Fibroblast of skin of scalp (primary cell): ENCODE data around the gene ANO6.
"Not testable (repeated sequence)": the region's sequence is repeated elsewhere in the genome, so short reads cannot be mapped to it uniquely, and the experiment has no call there.

Experiments
- DNase-seq: peaks from one replicate; pipeline ENCODE4 v3.0.0-alpha.2; 2013

The ANO6 gene

GRCh38 chr12:45312012-45312411, 96.1 kb downstream of the ANO6 start:
- DNase-seq: no peak

- DNase-seq: no peak
Measured at GRCh38 chr12:45314770-45315169, 98.9 kb downstream of the ANO6 start.

- no peak for DNase-seq
Measured at GRCh38 chr12:45315462-45315861, 99.6 kb downstream of the ANO6 start.

GRCh38 chr12:45317261-45317660, 101.4 kb downstream of the ANO6 start:
- not testable (repeated sequence) for DNase-seq

- no peak for DNase-seq
Measured at GRCh38 chr12:45322810-45323209, 106.9 kb downstream of the ANO6 start.

GRCh38 chr12:45324391-45324790, 108.5 kb downstream of the ANO6 start:
- peak; percentile 17 for DNase-seq

- no peak for DNase-seq
Measured at GRCh38 chr12:45326358-45326975, 110.6 kb downstream of the ANO6 start.

GRCh38 chr12:45327823-45328383, 112.0 kb downstream of the ANO6 start:
- DNase-seq: no peak

- no peak for DNase-seq
Measured at GRCh38 chr12:45329238-45329637, 113.3 kb downstream of the ANO6 start.

- no peak for DNase-seq
Measured at GRCh38 chr12:45329702-45330101, 113.8 kb downstream of the ANO6 start.

- DNase-seq: no peak
Measured at GRCh38 chr12:45331552-45331951, 115.7 kb downstream of the ANO6 start.

- no peak for DNase-seq
Measured at GRCh38 chr12:45334396-45334795, 118.5 kb downstream of the ANO6 start.

- DNase-seq: peak; percentile 93
Measured at GRCh38 chr12:45336331-45336730, 120.4 kb downstream of the ANO6 start.

GRCh38 chr12:45336762-45337596, 121.1 kb downstream of the ANO6 start:
- peak; percentile 84 for DNase-seq

GRCh38 chr12:45337835-45338234, 121.9 kb downstream of the ANO6 start:
- no peak for DNase-seq

GRCh38 chr12:45338272-45338671, 122.4 kb downstream of the ANO6 start:
- no peak for DNase-seq

GRCh38 chr12:45339035-45339434, 123.1 kb downstream of the ANO6 start:
- no peak for DNase-seq

GRCh38 chr12:45342171-45342570, 126.3 kb downstream of the ANO6 start:
- DNase-seq: no peak

GRCh38 chr12:45342848-45343247, 127.0 kb downstream of the ANO6 start:
- DNase-seq: no peak

GRCh38 chr12:45343269-45344051, 127.6 kb downstream of the ANO6 start:
- peak; percentile 60 for DNase-seq

- no peak for DNase-seq
Measured at GRCh38 chr12:45348311-45348710, 132.4 kb downstream of the ANO6 start.

- no peak for DNase-seq
Measured at GRCh38 chr12:45348986-45349385, 133.1 kb downstream of the ANO6 start.

- no peak for DNase-seq
Measured at GRCh38 chr12:45349916-45350315, 134.0 kb downstream of the ANO6 start.
